Lung (tissue), 12 donors: ENCODE data around the gene PTPRD. TPM values are rescaled to one million over a fixed set of nuclear protein-coding genes. Genes with fewer than 3 reads are reported as not detected.

Source experiments
- ATAC-seq: fragments of 200-7000 bp; cut with Tn5 transposase; one replicate; pipeline ENCODE4 v1.9.1; 2020; ENCODE audit warnings: moderate number of reproducible peaks; ENCODE audit not compliant: insufficient read depth, low FRiP score
- DNase-seq, 3 donors: peaks; one replicate each; pipeline ENCODE4 v3.0.0-alpha.2; 2013 to 2017
- H3K27ac ChIP-seq, 2 donors: one replicate each; pipeline ENCODE4 v1.5.1; 2013; ENCODE audit warnings: mild to moderate bottlenecking in 2 of 2, moderate library complexity in 2 of 2, control low read depth in 1 of 2, inconsistent platforms in 1 of 2, low read depth in 1 of 2, low read length in 1 of 2
- H3K27me3 ChIP-seq, 3 donors: one replicate each; pipeline ENCODE4 v1.5.1; 2013; ENCODE audit warnings: low read length in 2 of 3; ENCODE audit not compliant: control insufficient read depth in 3 of 3, insufficient read depth in 3 of 3
- H3K36me3 ChIP-seq, 4 donors: one replicate each; pipeline ENCODE4 v1.5.1; 2013; ENCODE audit warnings: low read length in 4 of 4, mild to moderate bottlenecking in 1 of 4, moderate library complexity in 1 of 4; ENCODE audit not compliant: control insufficient read depth in 4 of 4, insufficient read depth in 4 of 4
- H3K4me1 ChIP-seq, 5 donors: one replicate each; pipeline ENCODE4 v1.5.1; 2013; ENCODE audit warnings: low read length in 5 of 5, mild to moderate bottlenecking in 2 of 5, moderate library complexity in 1 of 5; ENCODE audit not compliant: control insufficient read depth in 5 of 5, insufficient read depth in 5 of 5
- H3K4me3 ChIP-seq: one replicate; pipeline ENCODE4 v1.5.1; 2013; ENCODE audit warnings: mild to moderate bottlenecking, control low read depth, moderate library complexity
- H3K9ac ChIP-seq, 2 donors: one replicate each; pipeline ENCODE4 v1.5.1; 2013; ENCODE audit warnings: low read length in 2 of 2, control low read depth in 1 of 2; ENCODE audit not compliant: insufficient read depth in 1 of 2
- H3K9me3 ChIP-seq, 4 donors: one replicate each; pipeline ENCODE4 v1.5.1; 2013; ENCODE audit warnings: low read length in 3 of 4, mild to moderate bottlenecking in 1 of 4, moderate library complexity in 1 of 4; ENCODE audit not compliant: control insufficient read depth in 4 of 4, insufficient read depth in 3 of 4
- WGBS, 2 donors: extraction: QIAGEN DNeasy Blood & Tissue Kit; methylation state at CpG; one replicate each; pipeline ENCODE4 v1.1.7; 2013; 5-methylcytosine and 5-hydroxymethylcytosine counted together
- polyA plus RNA-seq, 2 donors: library from polyadenylated mRNA; stranded (reverse); fragments of 200-250 nt; gene quantifications; one replicate each; pipeline ENCODE4 v1.2.1, GENCODE V29; 2013
- total RNA-seq, 2 donors: library from RNA; depleted of rRNA in 1 of 2; stranded (reverse); fragments of >200 nt in 1 of 2; gene quantifications; one replicate each; pipeline ENCODE4 v1.2.1, GENCODE V29; 2014 to 2021
- TF ChIP-seq, protein P1 (sequence below): IDR thresholded peaks from 2 replicates; pipeline ENCODE4 v1.5.1; 2012; ENCODE audit warnings: mild to moderate bottlenecking; ENCODE audit errors: control extremely low read depth, extremely low read depth
- donor health status: control.
- donor health status: control.
- donor health status: Bipolar disorder and iron deficiency.
- donor health status: healthy.
- donor health status: DM: yes; HTN: yes; CAD: no.

Gene PTPRD
- total and polyA plus RNA-seq, 4 donors = 1.9 to 145 (median 13.7) TPM

DNA sequence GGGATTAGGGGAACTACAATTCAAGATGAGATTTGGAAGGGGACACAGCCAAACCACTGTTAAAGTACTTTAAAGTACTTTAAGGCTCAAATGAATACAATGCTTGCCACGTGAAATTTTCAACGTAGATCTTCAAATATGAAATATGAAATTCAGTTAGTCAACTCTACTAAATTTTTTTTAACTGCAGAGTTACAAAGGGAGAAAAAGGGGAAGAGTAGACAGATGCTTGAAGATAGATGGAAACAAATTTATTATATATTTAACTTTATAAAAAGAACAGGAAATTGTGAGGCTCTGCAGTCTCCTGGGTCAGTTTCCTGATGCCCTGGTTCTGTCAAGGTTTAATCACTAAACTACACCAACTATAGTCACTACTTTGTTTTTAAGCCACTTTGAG lies 2027.8 kb downstream of the PTPRD start:
- WGBS, 2 donors = 29 to 63% methylated on average over 2 of the region's 2 CpGs
- no peaks in the 10 kb centered on the region for H3K9me3 ChIP-seq
- TF ChIP-seq, protein P1, sequence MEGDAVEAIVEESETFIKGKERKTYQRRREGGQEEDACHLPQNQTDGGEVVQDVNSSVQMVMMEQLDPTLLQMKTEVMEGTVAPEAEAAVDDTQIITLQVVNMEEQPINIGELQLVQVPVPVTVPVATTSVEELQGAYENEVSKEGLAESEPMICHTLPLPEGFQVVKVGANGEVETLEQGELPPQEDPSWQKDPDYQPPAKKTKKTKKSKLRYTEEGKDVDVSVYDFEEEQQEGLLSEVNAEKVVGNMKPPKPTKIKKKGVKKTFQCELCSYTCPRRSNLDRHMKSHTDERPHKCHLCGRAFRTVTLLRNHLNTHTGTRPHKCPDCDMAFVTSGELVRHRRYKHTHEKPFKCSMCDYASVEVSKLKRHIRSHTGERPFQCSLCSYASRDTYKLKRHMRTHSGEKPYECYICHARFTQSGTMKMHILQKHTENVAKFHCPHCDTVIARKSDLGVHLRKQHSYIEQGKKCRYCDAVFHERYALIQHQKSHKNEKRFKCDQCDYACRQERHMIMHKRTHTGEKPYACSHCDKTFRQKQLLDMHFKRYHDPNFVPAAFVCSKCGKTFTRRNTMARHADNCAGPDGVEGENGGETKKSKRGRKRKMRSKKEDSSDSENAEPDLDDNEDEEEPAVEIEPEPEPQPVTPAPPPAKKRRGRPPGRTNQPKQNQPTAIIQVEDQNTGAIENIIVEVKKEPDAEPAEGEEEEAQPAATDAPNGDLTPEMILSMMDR = no peak

DNA sequence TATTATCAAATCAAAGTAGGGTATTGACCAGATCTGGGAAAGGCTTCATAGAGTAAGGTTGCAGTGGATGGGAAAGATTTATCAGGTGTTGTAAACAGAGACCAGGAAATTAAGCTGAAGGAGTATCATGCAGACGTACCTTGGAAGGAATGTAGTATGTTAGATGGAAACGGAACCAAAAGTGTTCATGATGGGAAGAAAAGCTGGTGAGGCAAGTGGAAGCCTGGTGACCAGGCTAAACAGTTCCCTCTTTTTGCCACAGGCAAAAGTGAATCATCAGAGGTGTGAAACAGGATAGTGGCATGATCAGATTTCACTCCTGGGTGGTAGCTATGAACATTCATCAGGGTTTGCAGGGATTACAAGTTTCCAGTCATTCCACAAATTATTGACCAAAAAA lies 2033.1 kb downstream of the PTPRD start:
- Histone ChIP-seq H3K27ac (no peak overlapping the region), H3K9ac (no peak overlapping the region), H3K9me3 (no peaks in the 10 kb centered on the region), H3K4me1 (peaks cover 0 to 14% (median 0%) of the 10 kb centered on the region in 5 donors), H3K27me3 (no peaks in the 10 kb centered on the region), H3K4me3 (no peak overlapping the region), H3K36me3 (peaks cover 0 to 5% (median 0%) of the 10 kb centered on the region in 4 donors)
- no peak for DNase-seq
- no peak for ATAC-seq
- WGBS, 2 donors = 89 to 93% methylated on average over 2 of the region's 2 CpGs
- TF ChIP-seq, protein P1 = no peak

More for the DNA sequence above, 2027.8 kb downstream of the PTPRD start:
- Histone ChIP-seq H3K9ac (no peak overlapping the region), H3K4me3 (no peak overlapping the region), H3K36me3 (peaks cover 0 to 5% (median under 1%) of the 10 kb centered on the region in 4 donors), H3K27me3 (no peaks in the 10 kb centered on the region), H3K4me1 (no peaks in the 10 kb centered on the region), H3K27ac (no peak overlapping the region)
- ATAC-seq (no peak), DNase-seq (no peak)

DNA sequence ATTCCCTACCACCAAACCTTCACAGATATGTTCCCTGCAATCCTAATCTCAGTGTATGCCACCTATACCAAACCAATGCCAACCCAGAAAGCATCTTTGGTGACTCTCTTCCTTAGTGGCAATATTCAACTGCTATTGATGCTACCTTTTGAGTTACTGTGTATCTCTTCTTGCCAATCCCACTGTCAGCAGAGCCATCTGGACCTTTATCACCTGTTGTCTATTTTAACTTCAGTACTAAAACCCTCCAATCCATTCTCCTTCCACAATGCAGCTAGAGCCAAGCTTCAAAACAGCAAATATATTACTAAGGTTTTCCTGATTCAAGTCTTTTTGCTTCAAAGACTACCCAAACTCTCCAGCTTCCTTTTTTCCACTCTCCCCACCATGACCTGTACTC lies 2036.1 kb downstream of the PTPRD start:
- no peaks in the 10 kb centered on the region for H3K36me3 ChIP-seq
- H3K9ac ChIP-seq = no peak overlapping the region
- H3K9me3 ChIP-seq = no peaks in the 10 kb centered on the region
- ATAC-seq = no peak
- no peaks in the 10 kb centered on the region for H3K27me3 ChIP-seq
- peaks cover 0 to 34% (median 2%) of the 10 kb centered on the region in 5 donors for H3K4me1 ChIP-seq
- TF ChIP-seq, protein P1 = no peak
- no peak overlapping the region for H3K4me3 ChIP-seq
- DNase-seq = no peak
- H3K27ac ChIP-seq = no peak overlapping the region

DNA sequence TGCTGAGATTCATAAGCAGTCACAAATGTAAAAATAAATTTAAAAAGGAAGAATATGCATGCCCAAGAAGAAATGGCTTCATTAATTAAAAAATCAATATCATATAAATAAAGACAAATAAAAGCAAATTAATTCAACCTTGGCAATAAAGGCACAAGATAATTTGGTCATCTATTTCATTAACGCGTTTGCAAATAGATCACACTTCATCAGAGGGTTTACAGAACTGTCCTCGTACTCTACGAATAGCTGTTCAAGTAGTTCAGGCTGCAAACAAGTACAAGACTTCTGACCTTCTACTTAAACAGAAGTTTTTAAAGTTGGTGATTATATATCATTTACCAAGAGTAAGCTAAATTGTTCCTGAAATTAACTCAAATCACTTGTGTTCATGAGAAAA lies 2038.0 kb downstream of the PTPRD start:
- peak in 2 of 3 donors; percentile 54 to 74 for DNase-seq
- Histone ChIP-seq H3K27ac (no peak overlapping the region), H3K9ac (no peak overlapping the region), H3K4me3 (no peak overlapping the region), H3K36me3 (no peaks in the 10 kb centered on the region), H3K9me3 (no peaks in the 10 kb centered on the region), H3K4me1 (peaks cover 0 to 47% (median 4%) of the 10 kb centered on the region in 5 donors), H3K27me3 (no peaks in the 10 kb centered on the region)
- 86 to 91% methylated on average over 4 of the region's 4 CpGs for WGBS, 2 donors
- TF ChIP-seq, protein P1 = no peak
- ATAC-seq = no peak
